ENCODE data around the gene FER. TPM values are rescaled to one million over a fixed set of nuclear protein-coding genes. Genes with fewer than 3 reads are reported as not detected.

Gene FER
- total RNA-seq, 1 experiment from 2014 or later, result 2.3 TPM

GRCh38 chr5:109242518-109242917 lies 494.8 kb downstream of the FER start:
- DNase-seq (ENCODE audit: low spot score), result no peak

GRCh38 chr5:109246395-109246794 lies 498.7 kb downstream of the FER start:
- DNase-seq (ENCODE audit: low spot score), result no peak

Small RNAs within 50 kb of the gene (small RNA-seq; reads per million reads assigned to genes)
- gene AC109481.1 (not detected), gene RF00019 (not detected), gene RNU6-47P (not detected)
